IPS-NIHi7 (cell line): ENCODE measurements around the gene PLXDC1.

Experiments
- DNase-seq: peaks from one replicate; pipeline ENCODE4 v3.0.0; 2012; ENCODE audit warnings: mixed read lengths; ENCODE audit errors: extremely low spot score

The PLXDC1 gene

GRCh38 chr17:39014795-39015545 lies 136.5 kb downstream of the PLXDC1 start:
- DNase-seq = no peak

DNA sequence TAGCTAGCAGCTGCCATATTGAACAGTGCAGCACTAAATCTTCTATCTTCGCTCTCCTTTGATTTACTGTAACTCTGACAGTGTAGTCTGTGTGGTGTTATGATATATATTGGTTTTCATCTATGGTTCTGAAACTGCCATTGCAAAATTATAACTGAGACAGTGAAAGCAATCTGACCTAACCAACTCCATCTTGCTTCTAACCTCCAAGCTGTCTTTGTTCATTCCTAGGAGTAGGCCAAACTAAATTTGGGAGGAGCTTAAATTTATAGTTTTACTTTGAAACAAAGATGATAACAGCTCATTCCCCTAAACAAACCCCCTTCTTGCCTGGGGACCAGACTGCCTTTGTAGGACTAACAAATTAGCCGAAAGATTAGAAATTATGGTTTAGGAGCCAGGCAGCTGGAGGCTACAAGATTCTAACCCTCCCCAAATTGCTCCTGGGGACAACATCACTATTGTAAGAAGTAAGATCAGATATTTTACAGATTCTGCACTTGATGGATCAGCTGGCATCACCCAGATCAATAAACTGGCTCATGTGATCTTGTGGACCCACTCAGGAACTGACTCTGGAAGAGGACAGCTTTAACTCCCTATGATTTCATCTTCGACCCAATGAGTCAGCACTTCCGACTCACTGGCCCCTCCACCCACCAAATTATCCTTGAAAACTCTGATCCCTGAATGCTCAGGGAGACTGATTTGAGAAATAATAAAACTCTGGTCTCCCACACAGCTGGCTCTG lies 137.2 kb downstream of the PLXDC1 start:
- no peak for DNase-seq
